ENCODE results near the gene IL22RA1. TPM values are rescaled to one million over a fixed set of nuclear protein-coding genes. Genes with fewer than 3 reads are reported as not detected.

IL22RA1 gene
- total RNA-seq, 1 experiment from 2014 or later: 0.13 TPM

DNA sequence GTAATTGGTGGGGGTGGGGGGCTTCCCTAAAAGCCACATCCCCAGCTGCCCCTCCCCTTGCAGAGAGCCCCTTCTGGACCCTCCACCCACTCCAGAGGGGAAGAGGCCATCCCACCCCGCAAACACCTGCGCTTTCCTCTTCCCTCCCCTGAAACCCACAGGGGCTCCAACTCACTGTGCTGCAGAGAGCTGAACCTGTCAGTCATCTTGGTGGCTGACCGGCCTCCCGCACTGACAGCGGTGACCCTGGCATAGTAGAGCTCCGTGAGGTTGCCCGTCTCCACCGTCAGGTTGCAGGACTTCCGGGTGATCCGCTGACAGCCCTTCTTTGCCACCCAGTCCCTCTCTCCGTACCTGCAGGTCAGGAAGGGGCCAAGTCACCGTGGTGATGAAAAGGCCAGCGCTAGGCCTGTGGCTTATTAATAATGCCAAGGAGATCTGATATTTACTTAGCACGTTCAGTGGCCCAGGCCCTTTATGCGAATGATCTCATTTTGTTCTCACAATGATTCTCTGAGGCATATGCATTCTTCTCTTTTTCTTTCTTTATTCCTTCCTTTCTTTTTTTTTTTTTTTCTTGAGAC, 5.9 kb downstream of the IL22RA1 start:
- H3K27me3 Mint-ChIP-seq (ENCODE audit: low read depth): peaks cover 2% of the 10 kb centered on the region; the same call in 1 of the 2 replicates
- Histone ChIP-seq H3K79me1 (ENCODE audit: insufficient read depth, low read depth, low read length, poor library complexity, severe bottlenecking) (no peaks in the 10 kb centered on the region), H3T11ph (ENCODE audit: low read length) (no peak overlapping the region), H2BK12ac (ENCODE audit: insufficient read length, low read depth, low read length) (no peak overlapping the region), H3K4me1 (ENCODE audit: insufficient read depth, low read length) (no peaks in the 10 kb centered on the region), H2BK5ac (ENCODE audit: insufficient read length, low read length) (no peak overlapping the region), H2BK120ac (ENCODE audit: low read depth, low read length, poor library complexity, severe bottlenecking) (no peak overlapping the region), H4K8ac (replicated peaks; ENCODE audit: insufficient read length, low read depth, low read length) (no peak overlapping the region), H3K9ac (ENCODE audit: extremely low read depth, insufficient read length, low read length) (no peak overlapping the region), H2BK15ac (ENCODE audit: low read depth, low read length) (no peak overlapping the region), H3K23me2 (ENCODE audit: insufficient read length, low read depth, low read length, poor library complexity, severe bottlenecking) (no peaks in the 10 kb centered on the region), H3K14ac (ENCODE audit: insufficient read depth, low read length) (no peak overlapping the region), H3K27me3 (ENCODE audit: insufficient read depth, low read length) (no peaks in the 10 kb centered on the region), H4K91ac (ENCODE audit: insufficient read length, low read depth, low read length) (no peak overlapping the region), H3K4ac (ENCODE audit: low read depth, low read length) (no peak overlapping the region), H3K23ac (ENCODE audit: insufficient read length, low read depth, low read length) (no peak overlapping the region), H3K27ac (ENCODE audit: insufficient read length, low read depth, low read length) (no peak overlapping the region), H2AK5ac (ENCODE audit: insufficient read length, low read length) (no peak overlapping the region), H3K4me2 (ENCODE audit: insufficient read depth, insufficient read length, low read length) (no peak overlapping the region), H2AFZ (ENCODE audit: low read length) (no peak overlapping the region), H3K18ac (ENCODE audit: insufficient read length, low read depth, low read length) (no peak overlapping the region), H4K5ac (ENCODE audit: insufficient read length, low read depth, low read length) (no peak overlapping the region), H3K56ac (ENCODE audit: insufficient read length, low read depth, low read length) (no peak overlapping the region), H3K79me2 (ENCODE audit: insufficient read depth, low read length) (no peaks in the 10 kb centered on the region), H2BK20ac (ENCODE audit: low read depth, low read length, poor library complexity, severe bottlenecking) (no peak overlapping the region), H3K9me3 (ENCODE audit: control insufficient read depth, low read depth, low read length) (no peaks in the 10 kb centered on the region), H4K20me1 (ENCODE audit: control insufficient read depth, insufficient read depth, insufficient read length) (no peaks in the 10 kb centered on the region)
- DNase-seq: no peak
- no peaks in the 10 kb centered on the region for H3K9me3 Mint-ChIP-seq
- no peak overlapping the region; a peak in 1 of 7 replicates for H3K27ac Mint-ChIP-seq
- peaks cover 9 to 11% of the 10 kb centered on the region in 2 experiments for H3K4me1 Mint-ChIP-seq
- TF ChIP-seq, protein P1, sequence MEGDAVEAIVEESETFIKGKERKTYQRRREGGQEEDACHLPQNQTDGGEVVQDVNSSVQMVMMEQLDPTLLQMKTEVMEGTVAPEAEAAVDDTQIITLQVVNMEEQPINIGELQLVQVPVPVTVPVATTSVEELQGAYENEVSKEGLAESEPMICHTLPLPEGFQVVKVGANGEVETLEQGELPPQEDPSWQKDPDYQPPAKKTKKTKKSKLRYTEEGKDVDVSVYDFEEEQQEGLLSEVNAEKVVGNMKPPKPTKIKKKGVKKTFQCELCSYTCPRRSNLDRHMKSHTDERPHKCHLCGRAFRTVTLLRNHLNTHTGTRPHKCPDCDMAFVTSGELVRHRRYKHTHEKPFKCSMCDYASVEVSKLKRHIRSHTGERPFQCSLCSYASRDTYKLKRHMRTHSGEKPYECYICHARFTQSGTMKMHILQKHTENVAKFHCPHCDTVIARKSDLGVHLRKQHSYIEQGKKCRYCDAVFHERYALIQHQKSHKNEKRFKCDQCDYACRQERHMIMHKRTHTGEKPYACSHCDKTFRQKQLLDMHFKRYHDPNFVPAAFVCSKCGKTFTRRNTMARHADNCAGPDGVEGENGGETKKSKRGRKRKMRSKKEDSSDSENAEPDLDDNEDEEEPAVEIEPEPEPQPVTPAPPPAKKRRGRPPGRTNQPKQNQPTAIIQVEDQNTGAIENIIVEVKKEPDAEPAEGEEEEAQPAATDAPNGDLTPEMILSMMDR (conservative IDR thresholded peaks at IDR 0.05): no peak
- H3K36me3 Mint-ChIP-seq (ENCODE audit: insufficient read depth in 1 of 3, low read depth in 3 of 3): no peaks in the 10 kb centered on the region
- no CpG with 5 or more reads among the region's 15 CpGs for WGBS (ENCODE audit: extremely low coverage, insufficient read length, low lambda C conversion rate)
- no peak overlapping the region for H3K4me3 Mint-ChIP-seq

All from H9 (cell line).